ENCODE measurements around the gene SERPINH1.
"Not testable (repeated sequence)": the region's sequence is repeated elsewhere in the genome, so short reads cannot be mapped to it uniquely, and the experiment has no call there.

Gene SERPINH1

DNA sequence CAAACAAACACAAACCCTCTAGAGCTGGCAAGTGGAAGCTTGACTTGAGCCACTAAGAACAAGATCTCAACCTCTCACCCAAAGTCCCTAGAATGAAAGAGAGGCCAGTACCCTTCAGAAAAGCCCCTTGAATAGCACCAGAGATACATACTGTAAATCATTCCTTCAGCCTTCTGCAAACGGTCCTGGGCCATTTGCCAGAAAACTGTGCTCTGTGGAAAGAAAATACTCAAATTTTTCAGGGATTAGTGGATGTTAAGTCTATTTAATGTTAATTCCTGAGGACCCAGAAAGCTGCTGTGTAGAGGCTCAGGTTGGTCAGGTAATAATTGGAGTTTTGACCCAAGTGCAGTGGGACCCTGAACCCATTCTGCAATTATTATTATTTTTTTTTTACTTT lies 16.9 kb downstream of the SERPINH1 start:
- no peak for DNase-seq

DNA sequence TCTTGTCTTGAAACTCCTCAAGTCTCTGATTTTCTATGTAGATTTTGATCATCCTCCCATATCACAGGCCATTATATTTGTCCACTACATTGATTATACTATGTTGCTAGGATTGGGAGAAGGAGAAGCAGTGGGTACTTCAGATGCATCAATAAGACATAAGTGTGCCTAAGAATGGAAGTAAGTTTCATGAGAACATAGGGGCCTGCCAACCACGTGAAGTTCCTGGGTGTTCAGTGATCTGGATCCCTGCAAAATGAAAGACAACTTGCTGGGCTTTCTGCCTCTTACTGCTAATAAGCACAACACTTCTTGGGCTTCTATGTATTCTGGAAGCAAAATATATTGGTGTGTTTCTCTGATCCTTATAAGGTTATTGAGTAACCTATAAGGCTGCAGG lies 17.8 kb downstream of the SERPINH1 start:
- no peak for DNase-seq

DNA sequence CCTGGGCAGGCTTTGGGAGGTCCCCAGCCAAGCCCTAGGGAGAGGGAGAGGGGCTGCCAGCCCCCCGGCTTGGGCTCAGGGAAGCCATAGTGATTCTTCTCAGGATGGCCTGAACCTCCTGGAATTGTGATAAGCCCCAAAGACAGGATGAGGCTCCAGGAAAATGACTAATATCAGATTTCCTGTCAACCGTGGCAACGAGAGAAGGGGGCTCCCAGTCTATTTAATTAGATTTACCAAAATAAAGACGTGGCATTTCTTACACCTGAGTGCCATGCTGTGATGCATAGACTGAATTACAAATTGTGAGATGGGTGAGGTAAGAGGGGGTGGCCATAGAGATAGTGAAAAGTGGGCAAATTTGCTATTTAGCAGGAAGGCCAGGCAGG lies 20.4 kb downstream of the SERPINH1 start:
- DNase-seq = no peak

GRCh38 chr11:75582895-75583717 lies 21.1 kb downstream of the SERPINH1 start:
- peak; percentile 73 for DNase-seq

GRCh38 chr11:75583718-75584658 lies 21.9 kb downstream of the SERPINH1 start:
- no peak for DNase-seq

DNA sequence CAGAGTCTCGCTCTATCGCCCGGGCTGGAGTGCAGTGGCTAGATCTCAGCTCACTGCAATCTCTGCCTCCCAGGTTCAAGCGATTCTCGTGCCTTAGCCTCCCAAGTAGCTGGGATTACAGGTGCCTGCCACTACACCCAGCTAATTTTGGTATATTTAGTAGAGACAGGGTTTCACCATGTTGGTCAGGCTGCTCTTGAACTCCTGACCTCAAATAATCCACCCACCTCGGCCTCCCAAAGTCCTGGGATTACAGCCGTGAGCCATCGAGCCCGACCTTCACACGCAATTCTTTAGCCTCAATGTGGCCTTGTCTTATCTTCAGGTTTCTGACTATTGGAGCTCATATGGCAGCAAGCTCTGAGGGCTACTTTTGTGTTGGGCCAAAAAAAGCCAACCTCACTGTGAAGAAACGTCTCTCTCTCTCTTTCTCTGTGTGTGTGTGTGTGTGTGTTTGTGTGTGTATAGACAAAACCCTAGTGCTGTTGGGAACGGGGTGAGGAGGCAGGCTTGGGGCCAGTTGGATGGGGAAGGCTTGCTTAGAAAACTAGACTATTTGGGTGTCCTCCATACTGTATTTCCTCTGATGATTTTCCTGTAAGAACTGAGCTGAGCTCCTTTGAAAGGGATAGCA lies 22.7 kb downstream of the SERPINH1 start:
- not testable (repeated sequence) for DNase-seq

DNA sequence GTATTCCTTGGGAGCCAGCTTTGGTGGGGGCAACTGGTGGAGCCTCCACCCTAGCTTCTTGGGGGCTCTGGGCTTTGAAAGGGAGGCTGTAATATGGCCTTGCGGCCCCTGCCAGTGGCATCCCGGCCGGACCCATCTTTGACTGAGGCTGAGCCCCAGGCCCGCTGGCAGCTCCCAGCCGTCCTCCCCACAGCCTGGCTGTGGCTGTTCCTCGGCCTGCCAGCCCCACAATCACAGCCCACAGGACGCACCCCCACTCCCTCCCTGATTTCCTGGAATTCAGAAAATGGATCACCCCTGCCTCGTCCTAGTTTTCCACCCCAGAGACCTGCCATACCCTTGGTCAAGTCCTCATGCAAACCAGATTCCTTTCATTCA lies 23.2 kb downstream of the SERPINH1 start:
- no peak for DNase-seq

- no peak for DNase-seq
These were observed 24.3 kb downstream of the SERPINH1 start for GRCh38 chr11:75586395-75586794.

DNA sequence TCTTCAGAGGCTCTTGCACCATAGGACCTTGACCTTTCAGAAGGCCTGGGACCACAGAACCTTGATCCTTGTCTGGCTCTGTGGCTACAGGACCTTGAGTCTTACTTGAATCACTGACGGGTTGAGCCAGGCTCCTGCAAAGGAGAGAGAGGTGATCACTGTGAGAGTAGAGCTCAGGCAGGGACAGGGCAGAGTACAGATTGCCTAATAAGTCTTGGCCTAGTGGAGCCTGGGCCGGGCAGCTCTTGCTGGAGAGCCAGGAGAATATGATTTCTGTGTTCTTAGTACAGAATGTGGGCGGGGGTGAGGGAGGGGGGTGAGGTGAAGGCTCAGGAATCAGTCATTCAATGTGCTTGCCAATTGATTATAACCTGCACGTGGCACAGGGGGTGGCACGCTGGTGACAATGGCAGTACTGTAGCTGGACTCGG lies 26.0 kb downstream of the SERPINH1 start:
- no peak for DNase-seq

DNA sequence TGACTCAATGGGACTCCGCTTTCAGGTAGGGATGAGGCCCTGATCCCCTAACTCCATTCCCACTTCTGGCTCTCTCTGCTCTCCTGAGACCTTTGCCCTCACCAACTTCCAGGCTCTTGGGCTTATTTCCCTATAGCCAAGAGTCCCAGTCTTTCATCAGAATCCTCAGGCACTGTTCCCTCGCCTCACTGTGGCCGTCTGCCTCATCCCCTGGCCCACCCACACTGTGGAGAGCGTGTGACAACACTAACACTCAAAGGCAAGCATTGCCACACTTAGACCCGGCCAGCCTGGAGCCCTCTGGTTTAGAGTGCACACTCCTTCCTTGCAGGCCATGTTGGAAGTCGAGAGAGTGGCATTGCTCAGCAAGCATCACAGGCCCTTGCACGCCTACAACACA lies 27.0 kb downstream of the SERPINH1 start:
- no peak for DNase-seq

DNA sequence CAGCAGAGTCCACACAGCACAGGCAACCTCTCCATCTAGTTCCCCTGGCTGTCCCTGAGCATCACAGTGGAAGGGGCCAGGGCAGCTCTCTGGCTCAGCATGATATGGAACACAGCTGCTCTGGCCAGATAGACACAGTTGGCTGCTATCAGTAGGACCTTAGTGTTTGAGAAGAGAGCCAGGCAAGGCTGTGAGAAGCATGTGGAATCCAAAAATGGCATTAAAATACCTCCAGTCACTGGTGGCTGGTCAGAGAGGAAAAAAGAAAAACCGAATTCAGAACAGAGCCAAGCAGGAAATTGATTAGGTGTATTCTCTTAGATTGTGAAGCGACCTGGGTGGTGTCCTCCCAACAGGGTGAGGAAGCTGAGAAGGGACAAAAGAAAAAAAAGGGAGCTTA lies 27.9 kb downstream of the SERPINH1 start:
- DNase-seq = no peak

DNA sequence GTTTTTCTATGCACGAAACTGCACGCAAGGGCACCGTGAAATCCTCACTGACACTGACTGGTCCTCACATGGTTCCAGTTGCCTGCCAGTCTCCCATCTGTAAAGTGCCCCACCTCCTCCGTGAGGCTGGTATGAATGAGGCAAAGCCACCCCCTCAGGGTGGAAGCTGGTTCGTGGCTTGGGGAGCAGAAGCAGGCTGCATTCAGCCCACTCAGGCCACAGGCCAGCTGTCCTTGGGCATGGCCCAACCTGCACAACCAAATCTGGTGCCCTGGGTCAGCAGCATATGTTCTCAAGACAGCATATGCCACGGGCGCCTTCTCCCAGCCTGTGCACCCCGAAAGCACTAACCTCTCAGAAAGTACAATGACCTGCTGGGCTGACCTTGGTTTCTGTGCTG lies 29.3 kb downstream of the SERPINH1 start:
- DNase-seq = no peak

GRCh38 chr11:75591966-75592365 lies 29.9 kb downstream of the SERPINH1 start:
- no peak for DNase-seq

DNA sequence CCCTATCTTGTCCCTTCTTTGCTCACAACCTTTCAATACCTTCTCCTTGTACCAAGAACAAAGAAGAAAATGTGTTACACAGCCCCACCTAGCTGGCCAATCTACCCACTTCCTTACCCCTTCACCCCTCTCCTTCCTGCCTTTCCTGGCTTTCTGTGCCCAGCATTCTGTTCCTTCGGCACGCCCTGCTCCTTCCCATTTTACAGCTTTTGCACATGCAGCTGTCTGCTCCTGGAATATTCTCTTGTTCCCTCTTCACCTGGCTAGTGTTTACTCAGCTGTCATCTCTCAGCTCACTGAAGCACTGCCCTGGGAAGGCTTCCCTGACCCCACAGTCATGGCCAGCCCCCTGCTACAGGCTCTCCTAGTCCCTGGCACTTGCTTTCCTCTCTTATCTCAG lies 30.7 kb downstream of the SERPINH1 start:
- no peak for DNase-seq

- DNase-seq = no peak
These were observed 31.3 kb downstream of the SERPINH1 start for GRCh38 chr11:75593286-75593915.

GRCh38 chr11:75594211-75594610 lies 32.2 kb downstream of the SERPINH1 start:
- no peak for DNase-seq

DNA sequence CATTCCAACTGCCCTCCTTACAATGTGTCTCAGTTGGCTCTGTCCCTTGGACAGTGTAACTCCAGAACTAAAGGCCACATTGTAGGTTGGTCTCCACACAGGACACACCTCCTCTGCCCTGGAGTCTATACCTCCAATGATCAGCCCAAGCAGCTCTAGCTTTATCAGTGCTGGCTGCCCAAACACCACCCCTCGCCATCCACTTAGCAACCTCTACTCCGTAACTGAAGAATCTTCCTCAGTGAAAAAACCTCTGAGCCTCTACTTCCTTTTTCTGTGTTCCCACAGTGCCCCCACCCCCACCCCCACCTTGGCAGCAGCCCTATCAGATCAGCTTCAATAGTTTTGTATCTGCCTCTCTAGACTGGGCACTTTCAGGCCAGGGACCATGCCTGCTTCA lies 33.4 kb downstream of the SERPINH1 start:
- no peak for DNase-seq

DNA sequence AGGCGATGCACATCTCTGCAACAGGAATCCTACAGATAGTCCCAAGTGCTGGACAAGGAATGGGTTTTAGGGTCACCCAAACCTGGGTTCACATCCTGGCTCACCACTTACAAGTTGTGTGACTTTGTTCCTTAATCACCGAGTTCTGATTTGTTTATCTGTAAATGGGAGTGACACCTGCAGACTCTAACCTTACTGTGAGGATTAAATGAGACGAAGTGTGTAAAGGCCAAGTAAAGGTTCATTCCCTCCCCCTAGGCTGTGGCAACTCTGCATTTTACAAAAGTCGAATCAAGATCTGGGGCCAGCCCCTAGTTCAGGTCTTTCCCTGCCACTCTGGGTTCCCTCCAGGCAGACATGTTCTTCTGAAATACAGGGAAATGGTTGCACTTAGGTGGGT lies 34.9 kb downstream of the SERPINH1 start:
- DNase-seq = no peak

GRCh38 chr11:75597636-75598035 lies 35.6 kb downstream of the SERPINH1 start:
- DNase-seq = no peak

DNA sequence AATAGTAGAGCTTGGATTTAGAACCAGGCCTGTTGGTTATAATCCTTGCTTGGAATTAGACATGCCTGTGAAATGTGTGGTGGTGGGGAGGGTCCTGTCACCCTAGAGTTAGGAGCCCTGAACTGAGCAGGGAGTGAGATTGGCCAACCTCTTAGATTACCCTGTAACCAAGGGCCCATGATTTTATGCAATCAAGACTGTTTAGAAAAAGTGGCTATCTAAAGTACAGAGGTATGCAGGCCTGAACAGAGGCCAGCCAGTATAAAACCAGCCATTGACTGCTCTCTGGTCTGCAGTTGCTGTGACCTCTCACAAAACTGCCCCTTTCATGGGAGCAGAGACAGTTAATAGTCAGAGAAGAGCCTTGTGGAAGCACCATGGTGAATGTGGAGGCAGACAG lies 36.2 kb downstream of the SERPINH1 start:
- no peak for DNase-seq

DNA sequence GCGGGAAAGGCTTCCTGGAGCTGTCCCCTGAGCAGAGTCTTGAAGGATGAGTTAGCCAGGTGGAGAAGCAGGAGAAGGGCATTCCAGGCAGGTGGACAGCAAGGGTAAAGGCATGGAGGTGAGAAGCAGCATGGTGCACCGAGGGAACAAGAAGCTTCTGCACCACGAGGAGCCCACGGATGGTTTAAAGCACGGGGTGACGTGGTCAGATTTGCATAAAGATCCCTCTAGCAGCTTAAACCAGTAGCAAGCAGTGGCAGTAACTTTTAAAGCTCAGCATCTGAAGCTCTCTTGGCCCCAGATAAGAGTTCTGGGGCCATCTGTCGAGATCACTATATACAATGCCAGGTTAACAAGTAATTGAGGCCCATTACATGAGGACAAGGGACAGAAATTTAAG lies 36.8 kb downstream of the SERPINH1 start:
- no peak for DNase-seq

- no peak for DNase-seq
These were observed 38.3 kb downstream of the SERPINH1 start for GRCh38 chr11:75600356-75600755.

DNA sequence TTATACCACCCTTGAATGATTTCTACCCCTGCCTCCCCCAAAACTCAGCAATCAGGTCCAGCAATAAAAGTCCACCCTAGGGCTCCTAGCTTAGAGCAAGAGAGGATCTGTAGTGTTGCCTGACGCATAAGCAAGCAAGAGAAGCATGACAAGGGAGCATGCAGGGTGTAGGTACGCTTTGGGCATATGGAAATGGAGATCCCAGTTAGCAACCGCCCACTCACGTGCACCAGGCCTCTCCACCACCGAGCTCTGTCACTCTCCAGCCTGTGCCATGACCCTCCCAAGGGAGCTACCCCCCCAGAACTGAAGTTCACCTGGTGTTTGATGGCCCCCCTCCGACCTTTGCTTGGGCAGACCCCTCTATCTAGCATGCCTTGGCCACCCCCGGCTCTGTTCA lies 39.4 kb downstream of the SERPINH1 start:
- DNase-seq = no peak

Data from amniotic stem cell (primary cell).